HCT116 (cell line): ENCODE data around the gene U2AF2.

Experiments used
- CTCF ChIP-seq, 3 experiments: fragments of 200-600 bp in 1 of 3; sonication (generic) in 1 of 3; IDR thresholded peaks in 2 of 3; conservative IDR thresholded peaks in 1 of 3; 2 replicates each; pipeline ENCODE4 v1.5.1; 2012 to 2017; ENCODE audit warnings: low read depth in 2 of 3, low read length in 2 of 3, antibody characterized with exemption in 1 of 3, borderline replicate concordance in 1 of 3, control low read depth in 1 of 3, mild to moderate bottlenecking in 1 of 3, mixed read lengths in 1 of 3, mixed run types in 1 of 3, moderate library complexity in 1 of 3; ENCODE audit not compliant: insufficient read depth in 1 of 3
- EZH2 ChIP-seq: fragments of 200-600 bp; sonication (generic); IDR thresholded peaks from 2 replicates; pipeline ENCODE4 v1.6.1; 2017; ENCODE audit warnings: antibody characterized with exemption, mixed run types
- EZH2phosphoT487 ChIP-seq: fragments of 200-600 bp; IDR thresholded peaks from 2 replicates; pipeline ENCODE4 v1.6.1; 2018; ENCODE audit warnings: antibody characterized with exemption, borderline replicate concordance
- JUND ChIP-seq: IDR thresholded peaks from 2 replicates; pipeline ENCODE4 v1.6.1; 2012
- POLR2A ChIP-seq: IDR thresholded peaks from 2 replicates; pipeline ENCODE4 v1.7.0; 2011; ENCODE audit warnings: borderline replicate concordance; ENCODE audit not compliant: insufficient read depth, insufficient read length; ENCODE audit errors: extremely low read depth
- POLR2AphosphoS5 ChIP-seq: IDR thresholded peaks from 2 replicates; pipeline ENCODE4 v1.6.1; 2011; ENCODE audit warnings: mild to moderate bottlenecking, low read depth, low read length, moderate library complexity
- RAD21 ChIP-seq: IDR thresholded peaks from 2 replicates; pipeline ENCODE4 v1.6.1; 2012; ENCODE audit warnings: low read depth, mild to moderate bottlenecking
- REST ChIP-seq: IDR thresholded peaks from 2 replicates; pipeline ENCODE4 v1.6.1; 2012; ENCODE audit warnings: low read depth
- TCF7L2 ChIP-seq: IDR thresholded peaks from 2 replicates; pipeline ENCODE4 v1.7.0; 2011; ENCODE audit warnings: borderline replicate concordance, inconsistent platforms; ENCODE audit not compliant: insufficient read depth, insufficient read length; ENCODE audit errors: extremely low read depth
- YY1 ChIP-seq: IDR thresholded peaks from 2 replicates; pipeline ENCODE4 v1.6.1; 2011; ENCODE audit warnings: low read length, low read depth, moderate library complexity, mild to moderate bottlenecking; ENCODE audit not compliant: insufficient replicate concordance; ENCODE audit errors: extremely low read depth
- ZBTB33 ChIP-seq: IDR thresholded peaks from 2 replicates; pipeline ENCODE4 v1.6.1; 2011; ENCODE audit warnings: mild to moderate bottlenecking, low read length, moderate library complexity; ENCODE audit not compliant: insufficient replicate concordance; ENCODE audit errors: extremely low read depth
- ZFX ChIP-seq: fragments of 450-650 bp; IDR thresholded peaks from 2 replicates; pipeline ENCODE4 v1.6.1; 2017
- ZNF274 ChIP-seq: fragments of 200-500 bp; sonication (Bioruptor generic); IDR thresholded peaks from 2 replicates; pipeline ENCODE4 v1.6.1; 2014; ENCODE audit warnings: mild to moderate bottlenecking, low read depth, low read length, inconsistent platforms

GRCh38 chr19:55690769-55691545 is 36.1 kb downstream of the U2AF2 start:
- no peak for TF ChIP-seq REST
- no peak for TF ChIP-seq YY1
- TF ChIP-seq ZNF274: no peak
- no peak for TF ChIP-seq POLR2A
- no peak for TF ChIP-seq CTCF (IDR thresholded peaks at IDR 0.05 in 2 of 3, conservative IDR thresholded peaks at IDR 0.05 in 1 of 3; ENCODE audit: borderline replicate concordance in 1 of 3, insufficient read depth in 1 of 3, low read depth in 2 of 3, low read length in 2 of 3)
- TF ChIP-seq RAD21: no peak
- TF ChIP-seq EZH2: no peak
- no peak for TF ChIP-seq EZH2phosphoT487
- TF ChIP-seq ZBTB33: no peak
- no peak for TF ChIP-seq TCF7L2
- TF ChIP-seq ZFX: no peak
- no peak for TF ChIP-seq POLR2AphosphoS5
- TF ChIP-seq JUND: no peak
